ENCODE data around the gene ASXL2. TPM values are rescaled to one million over a fixed set of nuclear protein-coding genes. Genes with fewer than 3 reads are reported as not detected.

ASXL2 gene
- total and polyA plus RNA-seq, 7 donors: 2.3 to 19.4 (median 17.5) TPM

DNA sequence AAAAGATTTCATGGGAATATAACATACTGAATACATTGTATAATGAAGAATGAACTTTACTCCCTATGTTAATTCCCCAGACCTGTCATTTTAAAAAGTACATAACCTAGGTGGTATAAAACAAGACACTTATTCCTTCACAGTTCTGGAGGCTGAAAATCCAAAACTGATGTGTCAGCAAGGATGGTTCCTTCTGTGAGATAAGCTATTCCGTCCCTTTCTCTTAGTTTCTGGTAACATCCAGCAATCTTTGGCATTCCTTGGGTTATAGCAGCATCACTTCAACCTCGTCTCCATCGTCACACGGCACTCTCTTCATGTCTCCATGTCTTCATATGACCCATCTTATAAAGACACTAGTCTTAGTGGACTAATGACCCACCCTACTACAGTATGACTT is 93.9 kb downstream of the ASXL2 start:
- ATAC-seq (no peak), DNase-seq (no peak)
- Histone ChIP-seq H3K27me3 (ENCODE audit: insufficient read depth in 3 of 3, low read length in 2 of 3) (no peaks in the 10 kb centered on the region), H3K4me3 (no peak overlapping the region), H3K9me3 (no peaks in the 10 kb centered on the region), H3K27ac (no peak overlapping the region), H3K4me1 (no peaks in the 10 kb centered on the region), H3K36me3 (ENCODE audit: insufficient read depth in 1 of 2, low read depth in 1 of 2) (peaks cover 0 to 5% of the 10 kb centered on the region in 2 donors)
- WGBS, 3 donors: 94 to 99% (median 98%) methylated on average over 4 of the region's 4 CpGs
- intact Hi-C loops (cut with DNase I): no loop called here
- TF ChIP-seq, protein P1, sequence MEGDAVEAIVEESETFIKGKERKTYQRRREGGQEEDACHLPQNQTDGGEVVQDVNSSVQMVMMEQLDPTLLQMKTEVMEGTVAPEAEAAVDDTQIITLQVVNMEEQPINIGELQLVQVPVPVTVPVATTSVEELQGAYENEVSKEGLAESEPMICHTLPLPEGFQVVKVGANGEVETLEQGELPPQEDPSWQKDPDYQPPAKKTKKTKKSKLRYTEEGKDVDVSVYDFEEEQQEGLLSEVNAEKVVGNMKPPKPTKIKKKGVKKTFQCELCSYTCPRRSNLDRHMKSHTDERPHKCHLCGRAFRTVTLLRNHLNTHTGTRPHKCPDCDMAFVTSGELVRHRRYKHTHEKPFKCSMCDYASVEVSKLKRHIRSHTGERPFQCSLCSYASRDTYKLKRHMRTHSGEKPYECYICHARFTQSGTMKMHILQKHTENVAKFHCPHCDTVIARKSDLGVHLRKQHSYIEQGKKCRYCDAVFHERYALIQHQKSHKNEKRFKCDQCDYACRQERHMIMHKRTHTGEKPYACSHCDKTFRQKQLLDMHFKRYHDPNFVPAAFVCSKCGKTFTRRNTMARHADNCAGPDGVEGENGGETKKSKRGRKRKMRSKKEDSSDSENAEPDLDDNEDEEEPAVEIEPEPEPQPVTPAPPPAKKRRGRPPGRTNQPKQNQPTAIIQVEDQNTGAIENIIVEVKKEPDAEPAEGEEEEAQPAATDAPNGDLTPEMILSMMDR (IDR thresholded peaks at IDR 0.05): no peak

DNA sequence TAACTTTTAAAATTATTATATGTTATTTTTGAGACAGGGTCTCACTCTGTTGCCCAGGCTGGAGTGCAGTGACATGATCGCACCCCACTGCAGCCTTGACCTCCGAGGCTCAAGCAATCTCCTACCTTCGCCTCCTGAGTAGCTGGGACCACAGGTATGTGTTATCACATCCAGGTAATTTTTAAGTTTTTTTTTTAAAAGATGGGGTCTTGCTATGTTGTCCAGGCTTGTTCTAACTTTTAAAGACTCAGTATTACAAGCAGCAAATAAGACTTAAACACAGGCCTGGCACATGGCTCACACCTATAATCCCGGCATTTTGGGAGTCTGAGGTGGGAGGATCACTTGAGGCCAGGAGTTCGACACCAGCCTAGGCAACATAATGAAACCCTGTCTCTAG is 101.2 kb downstream of the ASXL2 start:
- Histone ChIP-seq H3K27me3 (ENCODE audit: insufficient read depth in 3 of 3, low read length in 2 of 3) (no peaks in the 10 kb centered on the region), H3K27ac (no peak overlapping the region), H3K9me3 (no peaks in the 10 kb centered on the region), H3K36me3 (ENCODE audit: insufficient read depth in 1 of 2, low read depth in 1 of 2) (no peaks in the 10 kb centered on the region), H3K4me1 (no peaks in the 10 kb centered on the region), H3K4me3 (no peak overlapping the region)
- intact Hi-C loops (cut with DNase I): no loop called here
- ATAC-seq: no peak
- no peak for DNase-seq
- TF ChIP-seq, protein P1 (IDR thresholded peaks at IDR 0.05): no peak
- 95 to 99% (median 97%) methylated on average over 5 of the region's 5 CpGs for WGBS, 3 donors

DNA sequence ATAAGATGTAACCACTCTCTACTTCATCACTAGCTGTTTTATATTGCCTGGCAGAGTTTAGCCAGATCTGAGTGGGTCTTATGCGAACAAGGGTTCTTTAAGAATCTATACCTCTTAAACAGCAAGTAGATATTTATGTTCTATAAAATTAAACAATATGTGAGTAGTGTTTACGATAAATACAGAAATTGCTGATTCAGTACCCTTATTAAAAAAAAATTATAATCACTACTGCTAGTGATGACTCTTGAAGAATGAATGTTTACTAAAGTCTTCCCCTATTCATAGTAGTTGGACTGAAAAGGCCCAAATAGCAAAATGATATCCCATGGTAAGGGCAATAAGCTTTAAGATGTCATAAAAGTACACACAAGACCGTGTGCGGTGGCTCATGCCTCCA is 106.2 kb downstream of the ASXL2 start:
- no peak overlapping the region for H3K4me3 ChIP-seq
- ATAC-seq: no peak
- H3K4me1 ChIP-seq: no peaks in the 10 kb centered on the region
- 97 to 98% (median 97%) methylated on average over 4 of the region's 4 CpGs for WGBS, 3 donors
- intact Hi-C loops (cut with DNase I): no loop called here
- no peaks in the 10 kb centered on the region for H3K9me3 ChIP-seq
- TF ChIP-seq, protein P1 (IDR thresholded peaks at IDR 0.05): no peak
- DNase-seq: no peak
- H3K27me3 ChIP-seq (ENCODE audit: insufficient read depth in 3 of 3, low read length in 2 of 3): no peaks in the 10 kb centered on the region
- no peak overlapping the region for H3K27ac ChIP-seq
- peaks cover 3 to 44% of the 10 kb centered on the region in 2 donors for H3K36me3 ChIP-seq (ENCODE audit: insufficient read depth in 1 of 2, low read depth in 1 of 2)

GRCh38 chr2:25763575-25763974 is 114.7 kb downstream of the ASXL2 start:
- ATAC-seq (no peak), DNase-seq (no peak)
- Histone ChIP-seq H3K4me1 (no peaks in the 10 kb centered on the region), H3K27ac (no peak overlapping the region), H3K9me3 (no peaks in the 10 kb centered on the region), H3K27me3 (ENCODE audit: insufficient read depth in 3 of 3, low read length in 2 of 3) (no peaks in the 10 kb centered on the region), H3K36me3 (ENCODE audit: insufficient read depth in 1 of 2, low read depth in 1 of 2) (peaks cover 3 to 59% of the 10 kb centered on the region in 2 donors), H3K4me3 (no peak overlapping the region)
- 95 to 100% (median 99%) methylated on average over 1 of the region's 1 CpG for WGBS, 3 donors
- intact Hi-C loops (cut with DNase I): no loop called here
- TF ChIP-seq, protein P1 (IDR thresholded peaks at IDR 0.05): no peak

DNA sequence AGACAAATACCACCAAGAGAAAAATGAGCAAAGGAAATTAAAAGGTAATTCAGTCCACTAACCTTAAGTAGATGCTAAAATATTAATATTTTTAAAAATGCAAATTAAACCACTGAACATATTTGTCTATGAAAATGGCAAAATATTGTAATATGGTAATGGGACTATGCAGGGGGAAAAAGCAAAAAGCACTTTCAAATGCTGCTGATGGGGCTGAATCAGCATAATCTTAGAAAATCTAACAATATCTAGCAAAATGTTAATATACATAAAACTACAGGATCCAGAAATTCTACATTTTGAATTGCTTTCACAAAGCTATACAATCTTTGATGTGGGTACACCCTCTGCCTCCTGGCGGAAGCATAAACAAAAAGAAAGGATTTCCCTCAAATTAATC is 118.0 kb downstream of the ASXL2 start:
- 96 to 100% (median 96%) methylated on average over 1 of the region's 1 CpG for WGBS, 3 donors
- DNase-seq: no peak
- peaks cover 4 to 50% of the 10 kb centered on the region in 2 donors for H3K36me3 ChIP-seq (ENCODE audit: insufficient read depth in 1 of 2, low read depth in 1 of 2)
- TF ChIP-seq, protein P1 (IDR thresholded peaks at IDR 0.05): no peak
- ATAC-seq: no peak
- H3K27me3 ChIP-seq (ENCODE audit: insufficient read depth in 3 of 3, low read length in 2 of 3): no peaks in the 10 kb centered on the region
- intact Hi-C loops (cut with DNase I): no loop called here
- H3K9me3 ChIP-seq: no peaks in the 10 kb centered on the region
- H3K4me1 ChIP-seq: no peaks in the 10 kb centered on the region
- no peak overlapping the region for H3K4me3 ChIP-seq
- H3K27ac ChIP-seq: no peak overlapping the region

All from psoas muscle (tissue), 8 donors.